Thyroid gland (tissue), 4 donors: ENCODE results near the gene UBE2I.

Experiments used
- CTCF ChIP-seq, 6 experiments: fragments of 200-600 bp in 3 of 6; fragments of 450-650 bp in 3 of 6; sonication (generic) in 3 of 6; IDR thresholded peaks; one replicate each; pipeline ENCODE4 v1.5.1; 2016 to 2019; ENCODE audit warnings: antibody characterized with exemption in 6 of 6, mild to moderate bottlenecking in 2 of 6, inconsistent platforms in 1 of 6, moderate library complexity in 1 of 6
- POLR2A ChIP-seq, 2 donors: fragments of 450-650 bp; IDR thresholded peaks; one replicate each; pipeline ENCODE4 v1.6.1; 2017; ENCODE audit warnings: antibody characterized with exemption in 2 of 2, mild to moderate bottlenecking in 2 of 2, moderate library complexity in 1 of 2

- TF ChIP-seq CTCF (IDR thresholded peaks at IDR 0.05) = no peak
- TF ChIP-seq POLR2A (IDR thresholded peaks at IDR 0.05) = no peak
Observed at GRCh38 chr16:1361685-1362360, 52.4 kb downstream of the UBE2I start.
